KMS-11 (cell line): ENCODE measurements around the gene DVL1.

Source experiments
- H2AFZ ChIP-seq: fragments of 200-600 bp; sonication (generic); 2 replicates; pipeline ENCODE4 v1.6.1; 2016; ENCODE audit warnings: antibody characterized with exemption, mixed run types, low read depth
- H3K27ac ChIP-seq: fragments of 200-600 bp; sonication (generic); 2 replicates; pipeline ENCODE4 v1.6.1; 2016; ENCODE audit warnings: mild to moderate bottlenecking, mixed run types
- H3K27me3 ChIP-seq: fragments of 200-600 bp; sonication (generic); 2 replicates; pipeline ENCODE4 v1.6.1; 2017; ENCODE audit warnings: mild to moderate bottlenecking, low read depth, mixed run types, moderate library complexity; ENCODE audit not compliant: insufficient read depth
- H3K36me3 ChIP-seq: fragments of 200-600 bp; sonication (generic); 2 replicates; pipeline ENCODE4 v1.6.1; 2017; ENCODE audit warnings: mild to moderate bottlenecking, mixed run types; ENCODE audit not compliant: insufficient read depth
- H3K4me1 ChIP-seq: fragments of 200-600 bp; sonication (generic); 2 replicates; pipeline ENCODE4 v1.6.1; 2016; ENCODE audit warnings: mild to moderate bottlenecking, low read depth, mixed run types; ENCODE audit not compliant: poor library complexity, severe bottlenecking
- H3K4me2 ChIP-seq: fragments of 200-600 bp; sonication (generic); 2 replicates; pipeline ENCODE4 v1.7.0; 2016; ENCODE audit warnings: mild to moderate bottlenecking, mixed run types
- H3K4me3 ChIP-seq: fragments of 200-600 bp; sonication (generic); IDR thresholded peaks from 2 replicates; pipeline ENCODE4 v1.6.1; 2017; ENCODE audit warnings: low read depth, low read length, mixed read lengths; ENCODE audit not compliant: insufficient read depth
- H3K79me2 ChIP-seq: fragments of 200-600 bp; sonication (generic); 2 replicates; pipeline ENCODE4 v1.6.1; 2016; ENCODE audit warnings: low read depth, mixed run types; ENCODE audit not compliant: insufficient read depth
- H3K9ac ChIP-seq: fragments of 200-600 bp; sonication (generic); 2 replicates; pipeline ENCODE4 v1.6.1; 2016; ENCODE audit warnings: mild to moderate bottlenecking, mixed run types
- H4K20me1 ChIP-seq: fragments of 200-600 bp; sonication (generic); 2 replicates; pipeline ENCODE4 v1.6.1; 2016; ENCODE audit warnings: mild to moderate bottlenecking, mixed run types; ENCODE audit not compliant: insufficient read depth
- TF ChIP-seq, protein P1 (sequence below): fragments of 200-600 bp; sonication (generic); conservative IDR thresholded peaks from 2 replicates; pipeline ENCODE4 v1.6.1; 2017; ENCODE audit warnings: low read depth, mild to moderate bottlenecking, antibody characterized with exemption, low read length, moderate library complexity, mixed read lengths

DVL1 gene

DNA sequence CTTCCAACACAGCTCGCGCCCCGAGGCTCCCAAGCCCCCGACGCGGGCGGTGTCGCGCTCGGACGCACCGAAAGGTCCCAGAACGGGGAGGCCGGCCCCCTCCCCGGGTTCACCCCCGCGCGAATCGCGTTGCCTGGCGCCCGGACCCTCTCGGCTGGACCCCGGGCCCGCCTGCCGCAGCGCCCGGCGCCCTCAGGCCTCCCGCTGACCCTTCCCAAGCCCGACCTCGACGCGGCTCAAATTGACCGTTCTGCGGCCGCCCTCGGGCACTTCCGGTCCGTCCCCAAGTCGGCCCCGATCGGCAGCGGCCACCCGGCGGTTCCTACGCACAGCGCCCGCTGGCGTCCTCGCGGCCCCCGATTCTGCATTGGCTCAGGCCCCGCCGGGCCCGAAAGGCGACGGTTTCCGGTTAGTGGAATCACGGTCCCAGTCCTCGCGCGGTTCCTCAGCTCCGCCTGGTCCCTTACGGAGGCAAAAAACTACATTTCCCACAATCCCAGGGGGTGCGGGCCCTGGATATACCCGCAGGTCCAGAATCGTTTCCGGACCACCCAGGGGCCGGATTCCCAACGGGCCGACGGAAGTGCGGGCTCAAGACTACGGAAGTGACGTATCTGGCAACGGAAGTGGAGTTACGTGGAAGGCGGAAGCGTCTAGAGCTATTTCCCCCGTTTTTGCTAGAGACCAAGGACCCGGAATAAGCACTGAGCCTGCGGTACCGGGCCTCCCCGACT lies 25.9 kb upstream of the DVL1 start, which contains the start of gene AURKAIP1:
Gene AURKAIP1 (minus strand): TSS at position 279 of the 734 bp plus-strand sequence. CDS start 451 bp downstream, outside the sequence.
- peak within 1 kb of the TSS; percentile 96 for H3K4me2 ChIP-seq
- peak within 1 kb of the TSS; percentile 63 for H3K27ac ChIP-seq
- TF ChIP-seq, protein P1, sequence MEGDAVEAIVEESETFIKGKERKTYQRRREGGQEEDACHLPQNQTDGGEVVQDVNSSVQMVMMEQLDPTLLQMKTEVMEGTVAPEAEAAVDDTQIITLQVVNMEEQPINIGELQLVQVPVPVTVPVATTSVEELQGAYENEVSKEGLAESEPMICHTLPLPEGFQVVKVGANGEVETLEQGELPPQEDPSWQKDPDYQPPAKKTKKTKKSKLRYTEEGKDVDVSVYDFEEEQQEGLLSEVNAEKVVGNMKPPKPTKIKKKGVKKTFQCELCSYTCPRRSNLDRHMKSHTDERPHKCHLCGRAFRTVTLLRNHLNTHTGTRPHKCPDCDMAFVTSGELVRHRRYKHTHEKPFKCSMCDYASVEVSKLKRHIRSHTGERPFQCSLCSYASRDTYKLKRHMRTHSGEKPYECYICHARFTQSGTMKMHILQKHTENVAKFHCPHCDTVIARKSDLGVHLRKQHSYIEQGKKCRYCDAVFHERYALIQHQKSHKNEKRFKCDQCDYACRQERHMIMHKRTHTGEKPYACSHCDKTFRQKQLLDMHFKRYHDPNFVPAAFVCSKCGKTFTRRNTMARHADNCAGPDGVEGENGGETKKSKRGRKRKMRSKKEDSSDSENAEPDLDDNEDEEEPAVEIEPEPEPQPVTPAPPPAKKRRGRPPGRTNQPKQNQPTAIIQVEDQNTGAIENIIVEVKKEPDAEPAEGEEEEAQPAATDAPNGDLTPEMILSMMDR: peak; percentile 28; the same call in 1 of the 2 replicates
- no peaks in the 10 kb centered on the region for H3K36me3 ChIP-seq
- no peaks in the 10 kb centered on the region for H3K27me3 ChIP-seq
- peaks cover 40% of the 10 kb centered on the region for H3K4me1 ChIP-seq
- peaks cover 25% of the 10 kb centered on the region for H3K79me2 ChIP-seq
- peak within 1 kb of the TSS; percentile 79 for H3K9ac ChIP-seq
- peak within 1 kb of the TSS; percentile 64 for H2AFZ ChIP-seq
- H4K20me1 ChIP-seq: no peaks in the 10 kb centered on the region
- peak within 1 kb of the TSS; percentile 89 for H3K4me3 ChIP-seq

DNA sequence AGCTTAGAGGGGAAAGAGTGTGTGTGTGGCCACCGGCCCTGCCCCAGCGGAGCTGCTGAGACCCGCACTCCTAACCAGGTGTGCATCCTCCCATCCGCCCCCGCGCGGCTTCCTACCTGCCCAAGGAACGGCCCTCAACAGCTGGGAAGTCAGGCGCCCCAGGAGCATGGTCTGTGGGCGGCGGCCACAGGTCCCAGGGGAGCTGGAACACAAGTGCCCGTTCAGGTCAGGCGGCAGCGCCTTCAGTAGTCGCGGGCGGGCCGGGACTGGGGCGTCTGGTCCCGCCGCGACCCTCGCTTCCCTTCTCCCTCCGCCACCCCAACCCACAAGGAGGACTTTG lies 25.3 kb upstream of the DVL1 start:
- Histone ChIP-seq H3K4me2 (peak overlapping the region; percentile 96), H3K36me3 (no peaks in the 10 kb centered on the region), H3K4me3 (peak overlapping the region; percentile 89), H3K27ac (peak overlapping the region; percentile 63), H3K27me3 (no peaks in the 10 kb centered on the region), H2AFZ (peak overlapping the region; percentile 64; the same call in 1 of the 2 replicates), H3K9ac (peak overlapping the region; percentile 79), H3K4me1 (peaks cover 42% of the 10 kb centered on the region), H4K20me1 (no peaks in the 10 kb centered on the region), H3K79me2 (peaks cover 25% of the 10 kb centered on the region)
- TF ChIP-seq, protein P1: no peak

DNA sequence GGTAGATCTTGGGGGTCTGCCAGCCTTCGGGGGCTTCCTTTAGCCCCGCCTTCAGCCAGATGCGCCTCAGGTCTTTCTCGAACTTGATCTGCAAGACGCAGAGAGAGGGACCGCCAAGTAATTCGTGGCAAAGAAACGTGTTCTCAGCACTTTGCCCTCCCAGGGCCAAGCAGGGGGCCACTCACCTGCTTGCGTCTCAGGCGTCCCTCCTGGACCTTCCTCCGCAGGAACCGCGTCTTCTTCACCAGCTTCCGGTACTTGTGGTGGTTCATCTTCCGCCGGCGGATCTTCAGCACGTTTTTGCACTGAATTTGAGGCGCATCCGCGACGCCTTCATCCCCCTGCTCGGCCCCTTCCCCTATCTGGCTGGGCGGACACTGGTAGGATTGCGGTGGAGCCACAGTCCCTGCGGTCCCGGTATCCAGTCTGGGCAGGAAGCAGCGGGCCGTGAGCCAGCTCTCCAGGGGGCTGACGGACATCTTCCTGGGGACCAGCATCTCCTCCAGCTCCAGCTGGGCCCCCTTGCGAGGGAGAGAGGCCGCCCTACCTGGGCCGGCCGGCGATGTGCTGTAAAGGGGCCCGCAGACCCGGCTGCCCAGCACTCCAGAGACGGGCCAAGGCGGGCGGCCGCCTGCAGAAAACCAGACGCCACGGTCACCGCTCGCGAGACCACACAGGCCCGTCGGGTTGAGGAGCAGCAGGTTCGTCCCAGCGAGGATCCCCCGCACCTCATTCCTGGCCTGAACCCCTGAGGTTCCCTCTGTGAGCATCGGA lies 24.8 kb upstream of the DVL1 start:
- TF ChIP-seq, protein P1: no peak
- H3K4me1 ChIP-seq: peaks cover 42% of the 10 kb centered on the region
- peak overlapping the region; percentile 79; the same call in 1 of the 2 replicates for H3K9ac ChIP-seq
- no peak overlapping the region for H2AFZ ChIP-seq
- no peaks in the 10 kb centered on the region for H3K36me3 ChIP-seq
- no peaks in the 10 kb centered on the region for H3K27me3 ChIP-seq
- peak overlapping the region; percentile 89 for H3K4me3 ChIP-seq
- no peaks in the 10 kb centered on the region for H4K20me1 ChIP-seq
- peak overlapping the region; percentile 96 for H3K4me2 ChIP-seq
- H3K79me2 ChIP-seq: peaks cover 25% of the 10 kb centered on the region
- no peak overlapping the region for H3K27ac ChIP-seq

DNA sequence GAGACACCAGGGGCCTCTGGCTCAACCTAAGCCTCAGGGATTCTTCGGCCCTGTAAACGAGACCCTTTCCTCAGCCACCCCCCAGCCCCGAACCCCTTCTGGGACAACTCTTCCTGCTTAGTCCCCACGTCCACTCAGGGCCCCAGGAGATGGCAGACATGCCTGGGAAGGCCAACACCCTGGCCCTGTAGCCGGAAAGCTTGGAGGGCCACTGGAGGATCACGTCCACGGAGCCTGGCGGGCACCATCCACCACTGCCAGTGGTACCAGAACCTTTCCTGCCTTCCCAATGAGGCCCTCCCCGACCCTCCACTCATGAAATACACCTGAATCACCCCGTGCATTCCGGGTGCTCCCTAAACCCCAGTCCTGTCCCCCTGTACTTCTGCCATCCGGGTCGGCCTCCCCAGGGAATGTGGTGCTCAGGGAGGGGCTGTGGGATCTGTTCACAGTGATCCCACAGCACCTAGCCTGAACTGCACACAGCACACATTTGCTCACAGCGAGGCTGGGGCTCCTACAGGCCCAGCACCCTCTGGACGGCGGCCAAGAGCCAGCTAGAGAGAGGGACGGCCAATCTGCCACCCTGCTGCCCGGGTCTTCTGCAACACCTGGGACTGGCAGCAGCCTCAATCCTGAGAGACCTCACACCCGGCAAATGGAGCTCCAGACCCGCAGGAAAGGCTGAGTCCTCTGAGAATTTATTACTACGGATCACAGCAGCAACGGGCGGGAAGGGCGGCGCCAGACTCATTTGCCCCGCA lies 24.0 kb upstream of the DVL1 start:
- H2AFZ ChIP-seq: no peak overlapping the region
- H3K36me3 ChIP-seq: no peaks in the 10 kb centered on the region
- no peak overlapping the region for H3K9ac ChIP-seq
- peak overlapping the region; percentile 96; the same call in 1 of the 2 replicates for H3K4me2 ChIP-seq
- peaks cover 42% of the 10 kb centered on the region for H3K4me1 ChIP-seq
- no peak overlapping the region for H3K27ac ChIP-seq
- TF ChIP-seq, protein P1: no peak
- peaks cover 25% of the 10 kb centered on the region for H3K79me2 ChIP-seq
- no peaks in the 10 kb centered on the region for H3K27me3 ChIP-seq
- H3K4me3 ChIP-seq: no peak overlapping the region
- no peaks in the 10 kb centered on the region for H4K20me1 ChIP-seq
